C4-2B (cell line): ENCODE results near the gene GLOD4.

Source experiments
- ZFX ChIP-seq: fragments of 450-650 bp; IDR thresholded peaks from 2 replicates; pipeline ENCODE4 v1.6.1; 2017
- TF ChIP-seq, protein P1 (sequence below): fragments of 450-650 bp; conservative IDR thresholded peaks from 2 replicates; pipeline ENCODE4 v1.5.1; 2017; ENCODE audit warnings: mild to moderate bottlenecking

DNA sequence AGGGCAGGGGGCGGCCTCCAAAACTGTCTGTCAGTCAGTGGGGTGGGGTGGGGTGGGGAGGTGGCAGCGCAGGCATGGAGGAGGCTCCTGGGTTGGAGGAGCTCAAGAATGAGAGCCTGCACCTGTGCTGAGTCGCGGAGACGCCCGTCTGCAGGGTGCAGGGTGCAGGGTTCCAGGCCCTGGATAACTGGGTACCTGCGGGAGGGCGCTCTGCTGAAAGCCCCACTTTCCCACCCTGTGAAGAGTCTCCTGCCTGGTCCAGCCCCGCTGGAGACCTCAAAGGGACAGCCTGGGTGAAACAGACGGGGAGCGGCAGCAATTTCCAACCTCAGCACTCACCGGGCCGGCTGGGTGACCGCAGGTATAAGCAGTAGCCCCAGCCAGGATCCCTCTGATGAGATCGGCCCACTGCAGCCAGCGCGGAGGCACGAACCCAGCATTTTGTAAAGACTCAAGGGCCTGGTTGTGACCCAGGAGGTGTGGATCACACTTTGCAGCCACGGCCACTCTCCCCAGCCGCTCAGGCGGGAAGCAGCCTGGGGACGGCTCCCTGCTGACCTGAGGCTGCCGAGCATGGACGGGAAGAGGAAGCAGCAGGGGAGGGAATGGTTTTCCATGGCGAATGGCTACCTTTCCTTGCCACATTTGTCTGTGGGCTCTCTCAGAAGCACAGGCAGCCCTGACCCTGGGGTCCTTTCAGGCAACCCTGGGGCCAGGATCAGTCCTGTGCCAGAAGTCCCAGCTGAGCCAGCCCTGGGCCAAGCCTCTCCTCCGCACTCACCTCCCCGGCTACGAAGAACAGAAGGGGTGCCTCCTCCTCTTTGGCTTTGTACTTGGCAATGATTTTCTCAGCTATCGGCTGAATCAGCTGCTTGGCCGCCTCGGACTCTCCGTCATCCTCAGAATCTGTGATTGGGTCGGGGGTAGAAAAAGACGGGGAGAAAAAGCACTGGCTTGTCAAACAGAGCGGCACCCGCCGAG, 21.1 kb upstream of the GLOD4 start:
- TF ChIP-seq, protein P1, sequence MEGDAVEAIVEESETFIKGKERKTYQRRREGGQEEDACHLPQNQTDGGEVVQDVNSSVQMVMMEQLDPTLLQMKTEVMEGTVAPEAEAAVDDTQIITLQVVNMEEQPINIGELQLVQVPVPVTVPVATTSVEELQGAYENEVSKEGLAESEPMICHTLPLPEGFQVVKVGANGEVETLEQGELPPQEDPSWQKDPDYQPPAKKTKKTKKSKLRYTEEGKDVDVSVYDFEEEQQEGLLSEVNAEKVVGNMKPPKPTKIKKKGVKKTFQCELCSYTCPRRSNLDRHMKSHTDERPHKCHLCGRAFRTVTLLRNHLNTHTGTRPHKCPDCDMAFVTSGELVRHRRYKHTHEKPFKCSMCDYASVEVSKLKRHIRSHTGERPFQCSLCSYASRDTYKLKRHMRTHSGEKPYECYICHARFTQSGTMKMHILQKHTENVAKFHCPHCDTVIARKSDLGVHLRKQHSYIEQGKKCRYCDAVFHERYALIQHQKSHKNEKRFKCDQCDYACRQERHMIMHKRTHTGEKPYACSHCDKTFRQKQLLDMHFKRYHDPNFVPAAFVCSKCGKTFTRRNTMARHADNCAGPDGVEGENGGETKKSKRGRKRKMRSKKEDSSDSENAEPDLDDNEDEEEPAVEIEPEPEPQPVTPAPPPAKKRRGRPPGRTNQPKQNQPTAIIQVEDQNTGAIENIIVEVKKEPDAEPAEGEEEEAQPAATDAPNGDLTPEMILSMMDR, result no peak
- no peak for TF ChIP-seq ZFX
